ENCODE data around the gene CCR8.

The CCR8 gene

GRCh38 chr3:39325236-39325635 is 4.3 kb upstream of the CCR8 start:
- no peak overlapping the region for H3K14ac ChIP-seq (ENCODE audit: low read length)
- H2BK12ac ChIP-seq (ENCODE audit: low read length) = no peak overlapping the region
- H3K79me1 ChIP-seq (ENCODE audit: low read depth, low read length) = no peaks in the 10 kb centered on the region
- no peak overlapping the region for H3K4ac ChIP-seq (ENCODE audit: low read length)
- H2BK5ac ChIP-seq (ENCODE audit: low read length) = no peak overlapping the region
- no peak overlapping the region for H2AFZ ChIP-seq (ENCODE audit: low read length)
- no peak overlapping the region for H3K4me2 ChIP-seq (ENCODE audit: insufficient read depth, low read length, poor library complexity, severe bottlenecking)
- no peak overlapping the region for H4K91ac ChIP-seq (ENCODE audit: low read depth, low read length, poor library complexity)
- no peak overlapping the region for H4K8ac ChIP-seq (ENCODE audit: low read depth, low read length)
- peaks cover 0 to 2% (median 0%) of the 10 kb centered on the region in 3 experiments for H3K27me3 ChIP-seq (ENCODE audit: control insufficient read depth in 3 of 3, insufficient read depth in 3 of 3, low read depth in 1 of 3, low read length in 3 of 3)
- no peak overlapping the region for H2BK15ac ChIP-seq (ENCODE audit: low read length)
- H3K36me3 ChIP-seq (replicated peaks in 1 of 2; ENCODE audit: control insufficient read depth in 2 of 2, insufficient read depth in 2 of 2, low read length in 2 of 2) = no peaks in the 10 kb centered on the region
- no peak overlapping the region for H3K23ac ChIP-seq (ENCODE audit: low read depth, low read length, poor library complexity)
- no peak overlapping the region for H3K27ac ChIP-seq (replicated peaks; ENCODE audit: low read length)
- DNase-seq (ENCODE audit: low spot score) = no peak
- no peak overlapping the region for H2BK120ac ChIP-seq (ENCODE audit: low read depth, low read length)
- H3K9ac ChIP-seq (ENCODE audit: low read depth, low read length, poor library complexity) = no peak overlapping the region
- no peak overlapping the region for H3K4me3 ChIP-seq (ENCODE audit: low read length in 2 of 2)
- no peak overlapping the region for H3K18ac ChIP-seq (ENCODE audit: low read length)
- no CpG with 5 or more reads among the region's 2 CpGs for WGBS, 2 donors (ENCODE audit: extremely low coverage in 2 of 2, insufficient read length in 2 of 2, insufficient replicate concordance in 1 of 2)
- no peaks in the 10 kb centered on the region for H3K9me3 ChIP-seq (replicated peaks in 1 of 2; ENCODE audit: control insufficient read depth in 2 of 2, insufficient read depth in 1 of 2, low read depth in 1 of 2, low read length in 2 of 2)
- H3K4me1 ChIP-seq (ENCODE audit: control insufficient read depth in 2 of 2, insufficient read depth in 1 of 2, low read depth in 1 of 2, low read length in 2 of 2) = no peaks in the 10 kb centered on the region
- no peak overlapping the region for H2AK5ac ChIP-seq (ENCODE audit: low read depth, low read length)

- H2BK15ac ChIP-seq (ENCODE audit: low read length) = no peak overlapping the region
- no CpG with 5 or more reads among the region's 4 CpGs for WGBS, 2 donors (ENCODE audit: extremely low coverage in 2 of 2, insufficient read length in 2 of 2, insufficient replicate concordance in 1 of 2)
- no peak overlapping the region for H3K4me3 ChIP-seq (ENCODE audit: low read length in 2 of 2)
- H3K23ac ChIP-seq (ENCODE audit: low read depth, low read length, poor library complexity) = no peak overlapping the region
- no peak overlapping the region for H2BK12ac ChIP-seq (ENCODE audit: low read length)
- no peak overlapping the region for H4K91ac ChIP-seq (ENCODE audit: low read depth, low read length, poor library complexity)
- no peak overlapping the region for H3K9ac ChIP-seq (ENCODE audit: low read depth, low read length, poor library complexity)
- H3K36me3 ChIP-seq (replicated peaks in 1 of 2; ENCODE audit: control insufficient read depth in 2 of 2, insufficient read depth in 2 of 2, low read length in 2 of 2) = no peaks in the 10 kb centered on the region
- DNase-seq (ENCODE audit: low spot score) = no peak
- H2BK5ac ChIP-seq (ENCODE audit: low read length) = no peak overlapping the region
- H3K27ac ChIP-seq (replicated peaks; ENCODE audit: low read length) = no peak overlapping the region
- H3K4ac ChIP-seq (ENCODE audit: low read length) = no peak overlapping the region
- no peak overlapping the region for H3K4me2 ChIP-seq (ENCODE audit: insufficient read depth, low read length, poor library complexity, severe bottlenecking)
- H3K9me3 ChIP-seq (replicated peaks in 1 of 2; ENCODE audit: control insufficient read depth in 2 of 2, insufficient read depth in 1 of 2, low read depth in 1 of 2, low read length in 2 of 2) = no peaks in the 10 kb centered on the region
- H3K79me1 ChIP-seq (ENCODE audit: low read depth, low read length) = no peaks in the 10 kb centered on the region
- H2BK120ac ChIP-seq (ENCODE audit: low read depth, low read length) = no peak overlapping the region
- no peak overlapping the region for H3K18ac ChIP-seq (ENCODE audit: low read length)
- H2AK5ac ChIP-seq (ENCODE audit: low read depth, low read length) = no peak overlapping the region
- no peaks in the 10 kb centered on the region for H3K4me1 ChIP-seq (ENCODE audit: control insufficient read depth in 2 of 2, insufficient read depth in 1 of 2, low read depth in 1 of 2, low read length in 2 of 2)
- no peak overlapping the region for H4K8ac ChIP-seq (ENCODE audit: low read depth, low read length)
- H2AFZ ChIP-seq (ENCODE audit: low read length) = no peak overlapping the region
- H3K14ac ChIP-seq (ENCODE audit: low read length) = no peak overlapping the region
- H3K27me3 ChIP-seq (ENCODE audit: control insufficient read depth in 3 of 3, insufficient read depth in 3 of 3, low read depth in 1 of 3, low read length in 3 of 3) = peaks cover 0 to 2% (median 0%) of the 10 kb centered on the region in 3 experiments
Observed at GRCh38 chr3:39327053-39327745, 2.3 kb upstream of the CCR8 start.

GRCh38 chr3:39327746-39328349 is 1.7 kb upstream of the CCR8 start:
- Histone ChIP-seq H3K4me3 (ENCODE audit: low read length in 2 of 2) (no peak overlapping the region), H3K14ac (ENCODE audit: low read length) (no peak overlapping the region), H4K8ac (ENCODE audit: low read depth, low read length) (no peak overlapping the region), H3K27ac (replicated peaks; ENCODE audit: low read length) (no peak overlapping the region), H2AK5ac (ENCODE audit: low read depth, low read length) (no peak overlapping the region), H3K9me3 (replicated peaks in 1 of 2; ENCODE audit: control insufficient read depth in 2 of 2, insufficient read depth in 1 of 2, low read depth in 1 of 2, low read length in 2 of 2) (no peaks in the 10 kb centered on the region), H3K9ac (ENCODE audit: low read depth, low read length, poor library complexity) (no peak overlapping the region), H2BK12ac (ENCODE audit: low read length) (no peak overlapping the region), H4K91ac (ENCODE audit: low read depth, low read length, poor library complexity) (no peak overlapping the region), H2BK5ac (ENCODE audit: low read length) (no peak overlapping the region), H3K4ac (ENCODE audit: low read length) (no peak overlapping the region), H3K4me2 (ENCODE audit: insufficient read depth, low read length, poor library complexity, severe bottlenecking) (no peak overlapping the region), H3K4me1 (ENCODE audit: control insufficient read depth in 2 of 2, insufficient read depth in 1 of 2, low read depth in 1 of 2, low read length in 2 of 2) (no peaks in the 10 kb centered on the region), H2BK120ac (ENCODE audit: low read depth, low read length) (no peak overlapping the region), H3K27me3 (ENCODE audit: control insufficient read depth in 3 of 3, insufficient read depth in 3 of 3, low read depth in 1 of 3, low read length in 3 of 3) (peaks cover 0 to 2% (median 0%) of the 10 kb centered on the region in 3 experiments), H2AFZ (ENCODE audit: low read length) (no peak overlapping the region), H3K23ac (ENCODE audit: low read depth, low read length, poor library complexity) (no peak overlapping the region), H3K36me3 (replicated peaks in 1 of 2; ENCODE audit: control insufficient read depth in 2 of 2, insufficient read depth in 2 of 2, low read length in 2 of 2) (no peaks in the 10 kb centered on the region), H3K79me1 (ENCODE audit: low read depth, low read length) (no peaks in the 10 kb centered on the region), H3K18ac (ENCODE audit: low read length) (no peak overlapping the region), H2BK15ac (ENCODE audit: low read length) (no peak overlapping the region)
- no CpG with 5 or more reads among the region's 4 CpGs for WGBS, 2 donors (ENCODE audit: extremely low coverage in 2 of 2, insufficient read length in 2 of 2, insufficient replicate concordance in 1 of 2)
- DNase-seq (ENCODE audit: low spot score) = no peak

- H3K4me3 ChIP-seq (ENCODE audit: low read length in 2 of 2) = no peak overlapping the region
- no peaks in the 10 kb centered on the region for H3K9me3 ChIP-seq (replicated peaks in 1 of 2; ENCODE audit: control insufficient read depth in 2 of 2, insufficient read depth in 1 of 2, low read depth in 1 of 2, low read length in 2 of 2)
- H4K91ac ChIP-seq (ENCODE audit: low read depth, low read length, poor library complexity) = no peak overlapping the region
- H2BK15ac ChIP-seq (ENCODE audit: low read length) = no peak overlapping the region
- H2AK5ac ChIP-seq (ENCODE audit: low read depth, low read length) = no peak overlapping the region
- no peak overlapping the region for H3K27ac ChIP-seq (replicated peaks; ENCODE audit: low read length)
- no peak overlapping the region for H2AFZ ChIP-seq (ENCODE audit: low read length)
- H3K4me2 ChIP-seq (ENCODE audit: insufficient read depth, low read length, poor library complexity, severe bottlenecking) = no peak overlapping the region
- H3K4ac ChIP-seq (ENCODE audit: low read length) = no peak overlapping the region
- no peak for DNase-seq (ENCODE audit: low spot score)
- no peak overlapping the region for H3K9ac ChIP-seq (ENCODE audit: low read depth, low read length, poor library complexity)
- no peak overlapping the region for H4K8ac ChIP-seq (ENCODE audit: low read depth, low read length)
- H3K23ac ChIP-seq (ENCODE audit: low read depth, low read length, poor library complexity) = no peak overlapping the region
- H3K14ac ChIP-seq (ENCODE audit: low read length) = no peak overlapping the region
- no peaks in the 10 kb centered on the region for H3K36me3 ChIP-seq (replicated peaks in 1 of 2; ENCODE audit: control insufficient read depth in 2 of 2, insufficient read depth in 2 of 2, low read length in 2 of 2)
- no peak overlapping the region for H3K18ac ChIP-seq (ENCODE audit: low read length)
- no peaks in the 10 kb centered on the region for H3K4me1 ChIP-seq (ENCODE audit: control insufficient read depth in 2 of 2, insufficient read depth in 1 of 2, low read depth in 1 of 2, low read length in 2 of 2)
- no peak overlapping the region for H2BK12ac ChIP-seq (ENCODE audit: low read length)
- H3K79me1 ChIP-seq (ENCODE audit: low read depth, low read length) = no peaks in the 10 kb centered on the region
- no peaks in the 10 kb centered on the region for H3K27me3 ChIP-seq (ENCODE audit: control insufficient read depth in 3 of 3, insufficient read depth in 3 of 3, low read depth in 1 of 3, low read length in 3 of 3)
- H2BK5ac ChIP-seq (ENCODE audit: low read length) = no peak overlapping the region
- no peak overlapping the region for H2BK120ac ChIP-seq (ENCODE audit: low read depth, low read length)
Observed at GRCh38 chr3:39330824-39331223, 1.3 kb downstream of the CCR8 start.

Measured in neuronal stem cell (in vitro differentiated cells).